Smooth muscle cell of the coronary artery (primary cell): ENCODE data around the gene PIK3R2. TPM values are rescaled to one million over a fixed set of nuclear protein-coding genes. Genes with fewer than 3 reads are reported as not detected.

ENCODE experiments used
- total RNA-seq: library from RNA; depleted of rRNA; stranded (reverse); fragments of >200 nt; gene quantifications from 2 replicates; pipeline ENCODE4 v1.2.3, GENCODE V29; 2014; ENCODE audit warnings: low replicate concordance

The PIK3R2 gene
- total RNA-seq = 6.9 and 8.5 TPM in 2 replicates

GRCh38 chr19:18152817-18153555, at the start of gene PIK3R2:
TSS of gene PIK3R2 (plus strand) at chr19:18153163. CDS start at chr19:18155880, 2,717 bp downstream.

GRCh38 chr19:18173572-18174288, 20.8 kb downstream of the PIK3R2 start, which contains the start of gene IFI30:
TSS of gene IFI30 (plus strand) at chr19:18173813. CDS start at chr19:18173842, 29 bp downstream.

DNA sequence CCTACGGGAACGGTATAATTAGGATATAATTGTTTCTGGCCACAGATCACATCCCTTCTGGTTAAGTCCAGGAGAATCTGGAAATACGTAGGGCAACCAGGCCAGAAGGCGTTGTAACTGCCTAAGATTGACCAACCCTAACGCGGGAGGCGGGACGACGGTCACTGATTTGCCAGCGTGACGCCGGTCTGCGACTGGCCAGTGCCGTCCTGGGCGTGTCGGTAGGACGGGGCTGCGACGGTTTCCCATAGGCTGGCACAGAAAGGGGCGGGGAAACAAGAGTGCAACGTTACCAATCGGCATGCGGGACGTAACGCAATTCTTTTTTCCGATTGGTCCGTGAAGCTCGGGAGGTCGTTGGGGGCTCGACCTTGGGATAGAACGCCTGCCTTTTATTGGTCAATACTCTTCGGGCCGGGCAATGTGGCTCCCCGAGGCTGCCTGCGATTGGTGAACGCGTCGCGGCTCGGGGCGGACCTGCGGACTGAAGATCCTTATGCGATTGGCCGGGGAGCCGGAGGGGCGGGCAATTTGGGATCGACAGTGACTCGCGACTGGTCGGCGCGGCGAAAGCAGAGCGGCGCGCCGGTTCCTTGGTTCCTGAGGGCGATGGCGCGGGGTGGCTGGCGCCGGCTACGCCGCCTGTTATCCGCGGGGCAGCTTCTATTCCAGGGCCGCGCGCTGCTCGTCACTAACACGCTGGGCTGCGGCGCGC, 39.9 kb downstream of the PIK3R2 start, which contains the start of gene MPV17L2:
MPV17L2 (plus strand) TSS at position 546 of the 715 bp plus-strand sequence; CDS start at position 610, 64 bp downstream.

GRCh38 chr19:18203863-18204393, 51.0 kb downstream of the PIK3R2 start, which contains the start of gene RAB3A:
TSS of gene RAB3A (minus strand) at chr19:18204042. CDS start at chr19:18202740, 1,302 bp downstream.

Other genes with a start within 250 kb of the PIK3R2 start
- 42.5 and 59.5 TPM in 2 replicates for gene CCDC124, start 220.1 kb upstream of the PIK3R2 start, total RNA-seq
- gene KCNN1, start 186.1 kb upstream of the PIK3R2 start, total RNA-seq = not detected in 2 replicates
- gene ARRDC2, start 145.0 kb upstream of the PIK3R2 start, total RNA-seq = 4.2 and 5.9 TPM in 2 replicates
- gene IL12RB1, start 66.2 kb upstream of the PIK3R2 start, total RNA-seq = 0.35 TPM in 1 of 2 replicates, not detected in the other
- 1.7 and 3.2 TPM in 2 replicates for gene MAST3, start 55.4 kb upstream of the PIK3R2 start, total RNA-seq
- gene IFI30, start 20.6 kb downstream of the PIK3R2 start, total RNA-seq = 6.1 and 16.7 TPM in 2 replicates
- gene MPV17L2, start 40.1 kb downstream of the PIK3R2 start, total RNA-seq = 3.3 and 11.6 TPM in 2 replicates
- 1.4 and 3.4 TPM in 2 replicates for gene RAB3A, start 50.9 kb downstream of the PIK3R2 start, total RNA-seq
- gene PDE4C, start 73.3 kb downstream of the PIK3R2 start, total RNA-seq = 1.6 and 2.1 TPM in 2 replicates
- gene IQCN, start 121.3 kb downstream of the PIK3R2 start, total RNA-seq = 0.23 and 1.3 TPM in 2 replicates
- 28.0 and 106 TPM in 2 replicates for gene JUND, start 128.5 kb downstream of the PIK3R2 start, total RNA-seq
- 37.7 and 155 TPM in 2 replicates for gene LSM4, start 169.9 kb downstream of the PIK3R2 start, total RNA-seq
- gene PGPEP1, start 187.4 kb downstream of the PIK3R2 start, total RNA-seq = 37.3 and 90.9 TPM in 2 replicates
- 17.9 and 53.0 TPM in 2 replicates for gene GDF15, start 233.0 kb downstream of the PIK3R2 start, total RNA-seq
- gene LRRC25, start 244.5 kb downstream of the PIK3R2 start, total RNA-seq = under 0.01 TPM in 1 of 2 replicates, not detected in the other